DMS53 treated with DMSO at 0.1 percent for 48 hours (cell line): ENCODE measurements around the gene NCOA1.
"Not testable (repeated sequence)": the region's sequence is repeated elsewhere in the genome, so short reads cannot be mapped to it uniquely, and the experiment has no call there.

Source experiments
- DNase-seq: peaks from one replicate; lab custom pipeline; 2025; ENCODE audit not compliant: unreplicated experiment; lab: John Stamatoyannopoulos, UW

NCOA1 gene

GRCh38 chr2:24505534-24506275, 14.7 kb downstream of the NCOA1 start:
- DNase-seq: no peak

- DNase-seq: no peak
Measured at GRCh38 chr2:24507549-24507948, 16.5 kb downstream of the NCOA1 start.

GRCh38 chr2:24508878-24509277, 17.8 kb downstream of the NCOA1 start:
- no peak for DNase-seq

GRCh38 chr2:24509425-24509824, 18.4 kb downstream of the NCOA1 start:
- no peak for DNase-seq

GRCh38 chr2:24509840-24510239, 18.8 kb downstream of the NCOA1 start:
- DNase-seq: no peak

- DNase-seq: no peak
Measured at GRCh38 chr2:24510771-24511170, 19.7 kb downstream of the NCOA1 start.

GRCh38 chr2:24511198-24511597, 20.1 kb downstream of the NCOA1 start:
- DNase-seq: no peak

- DNase-seq: no peak
Measured at GRCh38 chr2:24511894-24512293, 20.8 kb downstream of the NCOA1 start.

GRCh38 chr2:24512404-24512803, 21.4 kb downstream of the NCOA1 start:
- DNase-seq: no peak

- no peak for DNase-seq
Measured at GRCh38 chr2:24512831-24513230, 21.8 kb downstream of the NCOA1 start.

GRCh38 chr2:24513281-24514071, 22.4 kb downstream of the NCOA1 start:
- DNase-seq: no peak

GRCh38 chr2:24514820-24515219, 23.8 kb downstream of the NCOA1 start:
- no peak for DNase-seq

GRCh38 chr2:24515335-24515734, 24.3 kb downstream of the NCOA1 start:
- no peak for DNase-seq

- no peak for DNase-seq
Measured at GRCh38 chr2:24515831-24516230, 24.8 kb downstream of the NCOA1 start.

- no peak for DNase-seq
Measured at GRCh38 chr2:24517247-24517646, 26.2 kb downstream of the NCOA1 start.

GRCh38 chr2:24520175-24520574, 29.1 kb downstream of the NCOA1 start:
- no peak for DNase-seq

- no peak for DNase-seq
Measured at GRCh38 chr2:24521162-24521857, 30.3 kb downstream of the NCOA1 start.

GRCh38 chr2:24521975-24522639, 31.1 kb downstream of the NCOA1 start:
- DNase-seq: no peak

GRCh38 chr2:24527536-24527935, 36.5 kb downstream of the NCOA1 start:
- no peak for DNase-seq

GRCh38 chr2:24530796-24531195, 39.7 kb downstream of the NCOA1 start:
- no peak for DNase-seq

GRCh38 chr2:24531610-24532009, 40.6 kb downstream of the NCOA1 start:
- not testable (repeated sequence) for DNase-seq
